Loucy (cell line): Measurements from ENCODE around the gene JARID2.

Source experiments
- EZH2phosphoT487 ChIP-seq: fragments of 200-600 bp; IDR thresholded peaks from 2 replicates; pipeline ENCODE4 v1.6.1; 2018; ENCODE audit warnings: antibody characterized with exemption, mild to moderate bottlenecking, moderate library complexity, borderline replicate concordance
- TF ChIP-seq, protein P1 (sequence below): fragments of 200-600 bp; sonication (generic); conservative IDR thresholded peaks from 2 replicates; pipeline ENCODE4 v1.5.1; 2014; ENCODE audit warnings: mild to moderate bottlenecking, antibody characterized with exemption, low read length

GRCh38 chr6:15517600-15517999 lies 271.7 kb downstream of the JARID2 start:
- TF ChIP-seq, protein P1, sequence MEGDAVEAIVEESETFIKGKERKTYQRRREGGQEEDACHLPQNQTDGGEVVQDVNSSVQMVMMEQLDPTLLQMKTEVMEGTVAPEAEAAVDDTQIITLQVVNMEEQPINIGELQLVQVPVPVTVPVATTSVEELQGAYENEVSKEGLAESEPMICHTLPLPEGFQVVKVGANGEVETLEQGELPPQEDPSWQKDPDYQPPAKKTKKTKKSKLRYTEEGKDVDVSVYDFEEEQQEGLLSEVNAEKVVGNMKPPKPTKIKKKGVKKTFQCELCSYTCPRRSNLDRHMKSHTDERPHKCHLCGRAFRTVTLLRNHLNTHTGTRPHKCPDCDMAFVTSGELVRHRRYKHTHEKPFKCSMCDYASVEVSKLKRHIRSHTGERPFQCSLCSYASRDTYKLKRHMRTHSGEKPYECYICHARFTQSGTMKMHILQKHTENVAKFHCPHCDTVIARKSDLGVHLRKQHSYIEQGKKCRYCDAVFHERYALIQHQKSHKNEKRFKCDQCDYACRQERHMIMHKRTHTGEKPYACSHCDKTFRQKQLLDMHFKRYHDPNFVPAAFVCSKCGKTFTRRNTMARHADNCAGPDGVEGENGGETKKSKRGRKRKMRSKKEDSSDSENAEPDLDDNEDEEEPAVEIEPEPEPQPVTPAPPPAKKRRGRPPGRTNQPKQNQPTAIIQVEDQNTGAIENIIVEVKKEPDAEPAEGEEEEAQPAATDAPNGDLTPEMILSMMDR, result no peak
- no peak for TF ChIP-seq EZH2phosphoT487
